Epithelial cell of esophagus (primary cell): Measurements from ENCODE around the gene ETNK2.

Experiments used
- DNase-seq: peaks from one replicate; pipeline ENCODE4 v3.0.0; 2010; ENCODE audit warnings: low read depth
- H3K4me3 ChIP-seq: 2 replicates; pipeline ENCODE4 v1.5.1; 2011; ENCODE audit warnings: mild to moderate bottlenecking, low read length, control low read depth
- CTCF ChIP-seq: IDR thresholded peaks from 2 replicates; pipeline ENCODE4 v1.5.1; 2011; ENCODE audit warnings: low read depth, mild to moderate bottlenecking, low read length, control low read depth, inconsistent platforms; ENCODE audit not compliant: insufficient read depth; ENCODE audit errors: missing control alignments

The ETNK2 gene

GRCh38 chr1:204154568-204155255 lies 2.9 kb upstream of the ETNK2 start:
- no peak for TF ChIP-seq CTCF
- peak; percentile 98 for DNase-seq

DNA sequence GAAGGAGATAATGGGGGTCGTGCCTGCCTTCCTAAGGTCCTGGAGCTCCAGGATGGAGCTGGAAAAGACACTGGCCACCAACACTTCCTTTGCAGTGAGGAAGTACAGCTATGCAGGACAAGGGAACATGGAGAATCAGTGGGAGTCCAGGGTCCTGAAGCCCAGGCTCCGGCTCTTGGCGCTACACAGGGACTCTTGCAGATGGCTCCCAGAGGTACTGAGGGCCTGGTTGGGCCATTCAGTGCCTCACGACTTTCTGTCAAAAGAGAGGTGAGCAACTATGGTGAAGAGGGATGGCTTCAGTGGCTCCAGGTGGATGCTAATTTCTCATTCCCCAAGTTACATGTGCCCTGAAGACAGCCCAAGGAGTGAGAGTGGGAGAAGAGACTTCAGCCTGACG lies 1.8 kb upstream of the ETNK2 start:
- no peak for TF ChIP-seq CTCF
- H3K4me3 ChIP-seq: no peak overlapping the region
- no peak for DNase-seq

More at GRCh38 chr1:204154568-204155255, 2.9 kb upstream of the ETNK2 start:
- no peak overlapping the region for H3K4me3 ChIP-seq

- peak; percentile 7 for TF ChIP-seq CTCF
- DNase-seq: no peak
- H3K4me3 ChIP-seq: peak overlapping the region; percentile 49
Measured at GRCh38 chr1:204152310-204153044, 633 bp upstream of the ETNK2 start.

DNA sequence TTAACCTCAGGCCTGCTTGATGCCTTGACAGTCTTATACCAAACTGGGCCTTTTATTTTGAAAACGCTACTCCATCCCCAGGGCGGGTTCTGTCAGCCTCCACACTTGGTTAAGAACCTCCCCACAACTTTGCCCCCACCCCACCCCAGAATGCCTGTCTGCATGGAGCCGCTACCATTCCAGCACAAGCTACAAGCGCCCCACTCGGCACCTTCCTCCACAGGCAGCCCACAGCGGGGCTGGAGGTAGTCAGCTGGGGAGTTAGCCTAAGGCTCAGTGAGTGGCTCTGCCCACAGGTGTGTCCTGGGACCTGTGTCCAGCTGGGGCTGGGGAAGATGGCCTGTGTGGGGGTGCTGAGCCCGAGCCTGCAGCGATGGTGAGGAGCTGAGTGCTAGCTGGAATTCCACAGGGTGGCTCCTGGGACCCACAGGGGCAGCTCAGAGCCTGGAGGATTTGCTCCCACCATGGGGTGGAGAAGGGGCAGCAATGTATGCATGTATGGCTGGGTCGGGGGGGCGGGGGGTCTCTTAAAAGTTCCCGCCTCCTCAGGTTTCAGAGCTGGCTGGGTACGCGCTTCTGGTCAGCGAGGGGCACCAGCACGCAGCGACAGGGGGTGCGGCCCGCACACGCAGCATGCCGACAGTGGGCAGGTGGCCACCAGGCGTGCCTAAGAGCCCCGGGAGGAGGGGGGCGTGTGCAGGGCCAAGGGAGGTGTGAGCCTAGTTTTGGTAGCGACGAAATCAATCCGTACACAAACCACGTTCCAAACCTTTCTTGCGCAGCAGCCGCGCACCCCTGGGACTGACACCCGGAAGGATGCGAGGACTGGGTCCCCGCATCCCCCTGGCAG lies 917 bp downstream of the ETNK2 start:
- no peak for TF ChIP-seq CTCF
- H3K4me3 ChIP-seq: peak overlapping the region; percentile 54
- DNase-seq: no peak

DNA sequence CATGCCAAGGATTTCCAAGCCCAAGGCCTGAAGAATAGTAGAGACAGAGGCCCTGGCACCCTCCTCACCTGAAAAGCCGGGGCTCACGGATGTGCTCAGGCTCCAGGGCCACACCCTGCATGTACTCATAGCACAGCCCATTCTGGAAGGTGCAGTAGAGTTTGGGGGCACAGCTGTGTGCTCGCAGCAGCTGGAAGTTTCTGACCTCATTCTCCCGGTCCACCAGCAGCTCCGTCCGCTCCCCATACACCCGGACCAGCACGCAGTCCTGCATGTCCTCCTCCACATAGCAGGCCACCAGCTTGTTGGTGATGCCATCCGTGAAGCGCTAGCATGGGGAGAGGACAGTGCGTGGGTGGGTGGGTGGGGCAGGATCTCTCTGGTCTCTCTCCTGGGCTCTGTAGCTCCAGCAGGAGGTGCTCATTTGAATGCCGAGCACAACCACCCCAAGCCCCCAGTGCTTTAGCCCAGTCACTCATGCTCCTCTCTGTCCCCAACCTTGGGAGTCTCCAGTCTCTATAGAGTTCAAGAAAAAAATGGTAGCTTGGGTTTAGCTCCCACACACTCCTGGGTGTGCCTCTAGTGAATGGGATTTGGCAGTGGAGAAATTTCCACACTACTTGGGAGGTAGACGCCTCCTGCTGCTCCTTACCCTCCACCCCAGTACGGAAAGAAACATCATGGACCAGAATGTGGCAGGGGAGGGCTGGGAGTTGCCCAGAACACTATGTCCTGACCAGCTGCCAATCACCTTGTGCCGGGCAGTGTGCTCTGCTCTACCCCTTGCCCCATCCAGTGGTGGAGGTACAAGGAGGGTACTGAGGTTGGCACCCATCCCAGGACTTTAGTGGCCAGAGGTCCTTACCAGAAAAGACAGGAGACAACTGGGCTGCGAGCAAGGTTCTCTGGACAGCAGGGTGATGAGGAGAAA lies 1.9 kb downstream of the ETNK2 start:
- no peak for TF ChIP-seq CTCF
- no peak for DNase-seq

DNA sequence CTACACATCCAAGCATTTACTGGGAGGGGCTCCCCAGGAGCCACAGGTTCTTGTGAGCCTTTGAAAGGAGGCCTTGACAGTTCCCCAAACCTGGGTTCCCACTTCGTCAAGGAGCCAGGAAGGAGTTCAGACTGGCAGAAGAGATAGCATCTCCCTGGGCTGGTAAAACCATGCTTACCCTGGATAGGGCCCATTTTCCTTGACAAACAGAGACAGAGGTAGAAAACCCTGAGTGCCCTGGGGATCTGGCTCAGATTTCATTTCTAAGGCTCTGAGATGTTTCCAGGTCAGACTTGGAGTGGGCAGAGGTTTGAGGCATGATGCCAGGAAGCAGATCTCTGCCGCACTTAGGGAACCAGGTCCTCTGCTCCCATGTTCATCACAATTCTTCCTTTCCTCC lies 2.7 kb downstream of the ETNK2 start:
- no peak for TF ChIP-seq CTCF
- no peak for DNase-seq
- no peak overlapping the region for H3K4me3 ChIP-seq

More for the DNA sequence above, 1.9 kb downstream of the ETNK2 start:
- H3K4me3 ChIP-seq: peak overlapping the region; percentile 54
